Stimulated activated CD4-positive, alpha-beta T cell treated with anti-CD3 and anti-CD28 coated beads, Interleukin-4, amount 100 ng/mL, for 4 hours (primary cell): ENCODE data around the gene TSPAN4.

Experiments
- DNase-seq, 2 experiments: peaks; one replicate each; pipeline ENCODE4 v3.0.0-alpha.2; 2020

The TSPAN4 gene

GRCh38 chr11:837189-837989 lies 5.3 kb upstream of the TSPAN4 start:
- DNase-seq: no peak

- no peak for DNase-seq
Measured at GRCh38 chr11:837990-838307, 4.7 kb upstream of the TSPAN4 start.

- no peak for DNase-seq
Measured at GRCh38 chr11:838441-839279, 4.0 kb upstream of the TSPAN4 start.

- no peak for DNase-seq
Measured at GRCh38 chr11:839280-839623, 3.4 kb upstream of the TSPAN4 start.

- no peak for DNase-seq
Measured at GRCh38 chr11:839875-840617, 2.6 kb upstream of the TSPAN4 start.

- DNase-seq: no peak
Measured at GRCh38 chr11:841981-842369, 677 bp upstream of the TSPAN4 start.

- DNase-seq: no peak
Measured at GRCh38 chr11:843086-843734, 558 bp downstream of the TSPAN4 start.

- no peak for DNase-seq
Measured at GRCh38 chr11:843818-844692, 1.4 kb downstream of the TSPAN4 start.

GRCh38 chr11:844693-845644 lies 2.3 kb downstream of the TSPAN4 start:
- DNase-seq: no peak

GRCh38 chr11:845872-846495 lies 3.3 kb downstream of the TSPAN4 start:
- no peak for DNase-seq

- DNase-seq: no peak
Measured at GRCh38 chr11:846496-847098, 3.9 kb downstream of the TSPAN4 start.

GRCh38 chr11:847876-848275 lies 5.2 kb downstream of the TSPAN4 start:
- no peak for DNase-seq

- DNase-seq: peak; percentile 49 to 64
Measured at GRCh38 chr11:848380-848931, 5.8 kb downstream of the TSPAN4 start.

- peak; percentile 30 to 54 for DNase-seq
Measured at GRCh38 chr11:849104-849824, 6.6 kb downstream of the TSPAN4 start.

GRCh38 chr11:849951-850774 lies 7.5 kb downstream of the TSPAN4 start:
- DNase-seq: no peak

GRCh38 chr11:850775-851763 lies 8.4 kb downstream of the TSPAN4 start:
- no peak for DNase-seq

- no peak for DNase-seq
Measured at GRCh38 chr11:852762-853161, 10.1 kb downstream of the TSPAN4 start.
